HG02943 (cell line): Measurements from ENCODE around the gene PPP3CA.
A peak's percentile ranks its signal among the peaks of the same experiment; 100 is the strongest.

ENCODE experiments used
- ATAC-seq: cut with Tn5 transposase; IDR thresholded peaks from one replicate; pipeline ENCODE4 v1.9.1; 2021; ENCODE audit warnings: mild to moderate bottlenecking, low read depth, moderate library complexity; ENCODE audit not compliant: unreplicated experiment

Gene PPP3CA

DNA sequence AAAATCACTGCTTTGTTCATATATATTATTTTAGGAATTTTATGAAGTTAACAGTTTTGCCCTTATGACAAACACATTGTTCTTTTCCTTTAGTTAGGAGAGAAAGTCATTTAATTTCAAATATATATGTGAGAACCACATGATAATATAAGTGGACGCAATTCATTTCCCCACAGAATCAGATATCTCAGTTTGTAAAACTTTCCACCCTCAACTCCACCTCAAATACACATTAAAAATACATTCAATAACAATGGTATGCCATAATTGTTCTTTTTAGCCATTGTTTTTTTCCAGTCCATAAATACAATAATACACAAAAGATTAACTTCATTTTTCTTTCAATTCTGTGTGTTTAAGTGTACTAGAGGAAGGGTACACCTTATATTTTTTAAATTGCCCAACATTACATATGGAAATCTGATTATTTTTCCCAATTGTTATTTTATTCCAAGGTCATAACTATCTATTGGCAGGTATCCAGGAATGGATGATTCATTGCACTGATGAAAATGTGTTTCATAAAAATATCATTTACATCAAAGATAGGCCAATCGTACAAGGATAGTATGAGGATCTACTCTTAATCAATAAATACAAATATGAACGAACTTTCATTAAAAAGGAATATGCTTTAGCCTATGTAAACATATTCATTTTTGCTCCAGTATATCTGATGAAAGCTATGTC, 125.0 kb downstream of the PPP3CA start:
- no peak for ATAC-seq

DNA sequence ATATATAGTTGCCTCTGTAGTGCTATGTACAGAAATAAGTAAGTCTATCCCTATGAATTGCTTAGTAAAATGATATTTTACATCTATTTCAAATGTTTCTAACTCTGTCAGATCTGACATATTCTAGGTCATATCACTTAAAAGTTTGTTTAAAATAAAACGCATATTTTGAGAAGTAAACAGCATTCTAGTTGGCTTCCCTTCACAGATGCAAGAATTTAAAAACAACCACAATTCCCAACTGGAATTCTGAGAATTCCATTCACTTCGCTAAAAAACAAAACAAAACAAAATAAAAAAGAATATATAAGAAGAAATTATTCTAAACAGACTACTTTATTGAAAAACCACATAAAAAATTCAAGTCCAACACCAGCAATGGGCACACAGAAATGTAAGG, 126.0 kb downstream of the PPP3CA start:
- ATAC-seq = no peak

DNA sequence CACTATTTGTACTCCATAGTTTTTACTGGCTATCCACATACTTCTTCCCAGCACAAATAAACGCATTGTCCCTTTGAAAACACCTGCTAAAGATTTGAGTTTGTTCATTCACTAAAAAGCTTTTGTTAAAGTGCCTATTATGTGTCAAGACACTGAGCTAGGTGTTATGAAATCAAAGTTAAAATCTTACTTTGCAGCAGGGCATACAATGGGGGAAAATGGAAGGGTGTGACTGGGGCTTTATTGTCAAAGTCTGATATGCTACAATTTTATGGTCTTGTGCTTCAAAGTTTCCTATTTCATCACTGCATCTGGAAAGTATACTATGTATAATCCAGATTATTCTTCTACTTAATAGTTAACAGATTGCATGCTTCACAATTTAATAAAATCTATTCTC, 128.4 kb downstream of the PPP3CA start:
- no peak for ATAC-seq

DNA sequence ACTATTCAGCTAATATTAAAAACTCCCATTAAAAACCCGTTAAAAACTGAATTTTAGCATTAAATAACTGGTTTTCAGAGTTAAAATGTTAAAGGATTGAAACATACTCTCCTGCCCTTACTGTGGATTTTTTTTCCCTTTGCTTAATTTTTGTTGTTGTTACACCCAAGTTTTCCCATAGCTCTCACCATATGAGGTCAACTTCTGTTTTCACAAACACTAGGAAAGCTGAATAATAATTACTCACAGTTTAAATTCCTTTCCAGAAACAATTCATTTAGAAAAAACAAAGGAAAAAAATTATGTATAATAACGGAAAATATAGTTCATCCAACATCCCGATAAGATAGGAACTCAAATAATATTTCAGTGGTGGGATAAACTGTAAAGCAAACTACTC, 129.0 kb downstream of the PPP3CA start:
- no peak for ATAC-seq

DNA sequence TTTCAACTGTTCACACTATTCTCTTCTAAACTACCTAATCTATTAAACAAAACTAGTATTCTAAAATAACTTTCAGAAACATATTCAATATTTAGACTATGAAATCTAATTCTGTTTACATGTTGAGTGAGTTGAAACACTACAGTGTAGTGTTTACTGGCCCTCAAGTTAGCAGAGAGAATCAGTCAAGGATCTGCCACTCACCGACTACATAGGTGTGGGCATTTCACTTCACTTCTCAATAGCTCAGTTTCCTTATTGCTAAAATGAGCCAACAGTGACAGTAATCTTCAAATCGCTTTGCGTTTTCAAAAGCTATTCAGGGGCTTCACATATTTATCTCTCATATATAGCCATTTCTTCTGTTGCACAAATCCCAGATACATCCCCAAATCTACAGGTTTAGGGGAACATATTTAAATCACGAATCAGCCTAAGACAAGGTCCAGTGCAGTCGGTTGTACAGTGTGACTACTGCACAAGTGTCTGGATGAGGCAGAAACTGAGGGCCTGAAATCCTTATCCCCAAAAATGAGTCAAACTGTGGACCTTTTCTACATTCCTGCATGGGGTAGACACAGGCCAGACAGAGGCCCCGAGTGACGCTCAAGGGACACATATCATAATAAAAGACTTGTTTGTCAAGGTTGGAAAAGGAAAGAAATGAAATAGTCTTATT, 129.8 kb downstream of the PPP3CA start:
- ATAC-seq = no peak

DNA sequence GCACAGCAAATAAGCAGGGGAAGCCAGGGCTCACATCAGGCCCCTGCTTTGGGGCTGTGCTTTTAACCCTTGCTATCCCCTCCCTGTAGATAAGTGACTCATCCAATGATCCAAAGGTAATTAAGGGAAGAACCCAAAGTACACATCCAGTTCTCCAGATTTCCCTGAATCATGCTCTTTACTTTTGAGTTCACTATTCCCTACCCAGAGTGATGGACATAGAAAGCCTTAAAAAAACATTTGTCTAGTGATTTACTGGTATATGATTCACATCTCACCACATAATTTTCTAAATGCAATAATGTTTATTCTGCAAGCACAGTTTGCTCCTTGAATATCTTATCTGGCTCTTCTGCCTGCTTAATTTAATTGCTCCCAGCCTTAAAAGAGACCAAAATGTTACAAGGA, 136.2 kb downstream of the PPP3CA start:
- ATAC-seq = no peak

DNA sequence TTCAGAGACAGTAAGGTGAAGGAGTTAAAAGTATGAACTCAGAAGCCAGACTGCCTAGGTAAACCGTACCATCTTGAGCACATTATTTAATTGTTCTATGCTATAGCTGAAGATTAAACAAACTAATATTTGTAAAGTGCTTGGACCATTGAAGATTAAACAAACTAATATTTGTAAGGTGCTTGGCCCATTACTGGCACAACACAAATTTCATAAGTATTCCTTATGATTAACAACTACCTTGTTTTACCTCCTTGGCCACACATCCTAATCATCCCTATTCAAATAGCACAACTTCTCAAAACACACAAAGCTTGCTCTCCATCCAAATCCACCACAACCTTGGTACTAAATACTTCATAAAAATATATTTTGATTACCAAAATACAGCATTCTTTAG, 137.0 kb downstream of the PPP3CA start:
- no peak for ATAC-seq

DNA sequence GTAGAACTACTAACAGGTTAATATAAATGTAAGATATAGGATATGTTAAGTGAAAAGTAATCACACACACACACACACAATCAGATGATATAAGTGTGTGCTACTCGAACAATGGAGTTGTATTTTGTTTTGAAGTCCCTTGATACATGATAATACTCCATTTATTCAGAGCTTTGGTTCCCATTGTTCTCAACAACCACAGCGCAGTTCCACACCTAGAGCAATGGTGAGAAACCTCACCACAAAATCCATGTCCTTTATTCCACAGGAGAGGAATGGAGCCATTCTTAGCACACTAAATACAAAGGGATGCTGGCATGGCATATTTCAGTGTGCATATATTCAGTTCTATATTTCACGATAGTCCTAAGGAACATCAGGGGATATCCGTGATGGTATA, 139.2 kb downstream of the PPP3CA start:
- no peak for ATAC-seq

DNA sequence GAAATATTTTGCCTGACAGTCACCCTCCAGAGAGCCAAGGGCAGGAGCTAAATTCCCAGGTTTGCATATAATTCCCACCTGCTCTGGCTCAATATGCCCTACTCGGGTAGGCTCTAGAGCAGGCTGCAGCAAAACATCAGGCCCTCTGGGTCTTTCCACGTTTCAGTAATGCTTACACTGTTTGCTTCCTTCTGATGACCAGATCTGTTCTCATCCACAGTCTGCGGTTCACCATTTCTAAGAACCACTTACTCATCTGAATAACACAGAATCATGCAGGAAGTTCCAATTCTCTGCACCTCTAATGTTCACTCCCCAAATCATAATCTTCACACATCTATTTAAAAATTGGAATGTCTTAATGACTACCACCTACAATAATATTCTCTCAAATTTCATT, 141.4 kb downstream of the PPP3CA start:
- ATAC-seq = peak; percentile 75

DNA sequence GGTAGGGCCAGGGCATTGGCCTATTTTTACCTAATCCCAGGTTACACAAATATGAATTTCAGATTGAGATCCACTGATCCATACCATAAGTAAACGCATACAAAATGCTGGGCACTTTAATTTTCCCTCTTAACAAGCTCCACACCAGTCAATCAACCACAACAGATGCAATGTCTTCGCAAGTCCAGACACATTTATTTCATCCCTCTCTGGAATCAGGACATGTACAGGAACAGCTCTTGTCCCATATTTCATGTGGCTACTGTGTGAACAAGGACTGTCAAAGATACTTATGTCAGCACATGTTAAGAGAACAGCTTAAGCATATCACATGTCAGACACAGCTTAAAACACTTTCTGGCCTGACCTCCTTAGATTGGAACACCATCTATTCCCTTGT, 145.9 kb downstream of the PPP3CA start:
- ATAC-seq = no peak

DNA sequence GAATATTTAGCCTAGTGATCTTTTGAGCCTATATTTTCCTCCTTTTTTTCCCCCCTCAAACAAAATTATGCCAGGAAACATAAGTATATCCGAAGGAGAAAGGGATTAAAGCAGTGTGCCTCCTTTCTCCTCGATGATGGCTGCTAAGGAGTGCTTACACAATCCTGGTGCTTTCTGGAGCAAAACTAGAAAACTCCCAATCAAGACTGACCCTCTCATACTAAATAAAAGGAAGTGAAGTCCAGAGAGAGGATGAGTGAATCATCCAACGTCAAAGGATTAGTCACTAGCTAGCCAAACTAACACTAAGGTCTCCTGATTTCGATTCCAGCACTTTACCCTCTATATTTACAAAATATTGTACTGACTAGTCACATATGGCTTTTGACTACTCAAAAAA, 146.8 kb downstream of the PPP3CA start:
- ATAC-seq = no peak

DNA sequence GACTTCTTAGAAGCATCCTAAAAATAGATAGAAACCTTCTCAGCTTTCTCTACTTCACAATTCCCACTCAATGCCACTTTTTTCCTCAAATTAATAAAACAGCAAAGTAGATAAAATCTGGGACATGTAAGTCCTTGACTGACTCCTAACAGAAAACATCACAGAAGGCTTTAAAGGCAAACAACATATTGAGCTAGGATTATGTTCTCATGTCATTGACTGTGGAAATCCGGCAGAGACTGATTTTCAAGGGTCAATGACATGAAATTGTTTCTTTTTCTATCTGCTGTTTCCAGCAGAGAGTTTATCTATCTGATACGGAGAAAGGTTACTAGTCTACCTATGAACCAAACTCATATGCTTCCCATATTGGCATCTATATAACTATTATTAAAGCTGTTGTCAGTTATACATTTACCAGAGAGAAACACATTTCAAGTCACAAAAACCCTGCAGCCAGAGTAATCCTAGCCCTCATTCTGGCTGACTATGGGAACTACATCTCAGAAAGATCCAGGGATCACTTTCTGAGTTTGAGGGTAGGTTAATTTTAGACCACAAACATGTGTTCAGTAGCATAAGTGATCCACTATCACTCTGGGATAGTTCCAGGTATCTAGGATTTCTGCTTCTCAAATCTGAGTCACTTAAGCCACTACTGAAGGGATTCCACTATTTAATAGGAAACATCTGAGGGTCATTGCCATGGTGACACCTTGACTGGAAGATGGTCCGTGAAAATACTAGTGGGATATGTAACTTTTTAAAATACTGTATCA, 147.6 kb downstream of the PPP3CA start:
- no peak for ATAC-seq

DNA sequence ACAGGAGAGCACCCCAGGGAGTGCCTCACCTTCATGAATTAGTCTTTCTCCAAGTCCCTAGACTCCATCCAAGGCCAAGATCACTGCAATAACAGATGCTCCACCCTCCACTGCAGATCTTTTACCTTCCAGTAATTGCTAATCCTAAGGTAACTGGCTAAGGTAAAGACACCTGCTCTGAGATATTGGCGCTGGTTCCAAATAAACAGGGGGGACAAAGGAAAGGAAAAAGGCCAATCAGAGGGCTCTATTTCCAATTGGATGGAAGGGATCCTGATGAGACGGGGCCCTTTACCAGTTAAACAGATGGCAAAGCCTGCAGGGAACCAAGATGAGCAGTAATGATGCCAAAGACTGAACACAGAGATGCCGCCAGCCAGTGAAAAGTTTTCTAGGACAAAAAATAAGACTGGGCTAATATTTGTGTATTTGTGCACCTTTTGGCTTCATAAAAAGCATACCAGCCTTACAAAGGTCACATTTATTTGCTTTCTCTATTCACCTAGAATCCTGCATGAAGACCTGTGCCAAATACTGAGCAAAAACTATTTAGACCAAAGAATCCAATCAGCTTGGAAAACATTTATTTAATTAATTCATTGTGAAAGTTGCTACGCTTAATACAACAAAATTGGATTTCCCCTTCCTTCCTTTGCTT, 148.5 kb downstream of the PPP3CA start:
- no peak for ATAC-seq

DNA sequence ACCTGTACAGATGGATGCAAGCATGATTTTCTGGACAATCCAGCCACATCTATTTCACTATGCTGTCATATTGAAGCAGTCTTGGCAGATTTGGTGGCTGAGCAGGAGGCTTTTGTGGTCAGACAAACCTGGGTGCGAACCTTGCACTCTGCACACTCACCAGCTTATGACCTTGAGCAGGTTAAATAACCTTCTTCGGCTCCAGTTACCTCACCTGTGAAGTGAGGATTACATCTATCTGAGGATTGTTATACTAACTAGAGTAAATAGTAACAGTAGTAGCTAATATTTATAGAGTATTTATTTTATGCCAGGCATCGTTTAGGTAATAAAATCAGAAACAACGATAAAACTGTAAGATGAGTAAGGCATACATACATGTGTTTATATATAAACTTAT, 150.0 kb downstream of the PPP3CA start:
- ATAC-seq = no peak

DNA sequence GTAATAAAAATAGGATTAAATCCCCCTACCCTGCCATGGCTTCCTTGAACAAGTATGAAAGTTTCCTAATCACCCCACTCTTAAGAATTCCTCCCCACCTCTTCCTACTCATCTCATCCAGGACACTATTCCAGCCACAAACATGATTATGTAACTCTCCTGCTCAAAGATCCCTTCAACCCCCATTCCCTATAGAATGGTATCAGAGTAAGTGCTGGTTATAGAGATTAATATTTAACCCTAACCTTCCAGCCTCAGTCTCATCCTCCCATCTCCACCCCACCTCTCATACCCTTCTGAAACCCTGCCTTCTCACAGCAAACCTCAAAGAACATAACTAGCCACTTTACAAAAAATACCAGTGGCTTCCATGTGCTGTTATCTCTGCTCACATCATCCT, 155.1 kb downstream of the PPP3CA start:
- ATAC-seq = peak; percentile 90

DNA sequence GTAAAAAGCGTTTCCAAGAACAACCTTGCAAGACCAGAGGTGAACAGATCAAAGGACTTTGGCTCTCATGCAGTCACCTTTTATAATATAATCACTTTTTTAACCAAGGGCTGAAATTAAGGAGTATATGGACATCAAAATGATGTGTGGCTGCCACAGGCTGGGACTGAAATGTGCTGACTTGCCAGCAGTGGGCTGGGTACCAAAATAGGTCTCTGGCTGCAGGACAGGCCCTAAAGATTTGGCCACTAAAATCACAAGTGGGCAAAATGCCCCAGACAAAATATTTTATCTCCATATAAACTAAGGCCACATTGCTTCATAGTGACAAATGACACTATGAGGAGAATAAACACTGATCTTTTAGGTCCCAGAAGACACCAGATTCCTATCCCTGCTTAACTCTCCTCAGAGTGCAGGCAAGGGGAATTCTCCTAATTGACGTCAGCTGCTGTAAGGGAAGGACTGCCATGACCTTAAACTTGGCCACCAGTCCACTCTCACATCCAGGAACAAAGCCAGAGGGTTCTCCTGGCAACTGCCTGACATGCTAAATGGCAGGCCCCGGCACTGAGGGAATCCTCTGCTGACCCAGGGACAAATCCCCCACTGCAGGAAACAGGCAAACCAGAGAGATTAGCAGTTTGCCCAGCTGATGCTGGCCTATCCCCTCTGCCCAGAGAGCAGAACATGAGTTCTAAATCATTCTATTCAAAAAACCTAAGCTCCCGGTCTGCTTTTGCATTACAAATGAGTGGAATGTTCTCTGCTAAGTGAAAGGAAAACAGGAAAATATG, 155.8 kb downstream of the PPP3CA start:
- ATAC-seq = no peak

DNA sequence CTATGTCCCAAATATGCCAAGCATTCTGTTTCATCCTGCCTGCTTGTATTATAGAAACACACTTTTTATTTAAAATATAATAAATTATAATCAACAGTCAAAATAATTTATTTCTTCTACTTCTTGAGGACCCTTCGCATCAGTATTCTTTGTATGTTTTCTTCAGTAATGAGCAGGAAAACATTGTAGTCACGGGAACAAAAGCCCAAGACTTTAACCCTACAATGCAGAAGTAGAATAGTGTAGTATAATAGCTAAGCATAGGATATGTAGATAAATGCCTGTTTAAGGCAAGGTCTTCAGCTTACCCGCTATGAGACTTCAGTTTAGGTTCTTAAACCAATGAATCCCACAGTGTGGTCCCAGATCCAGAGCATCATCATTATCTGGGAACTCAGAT, 156.6 kb downstream of the PPP3CA start:
- no peak for ATAC-seq

DNA sequence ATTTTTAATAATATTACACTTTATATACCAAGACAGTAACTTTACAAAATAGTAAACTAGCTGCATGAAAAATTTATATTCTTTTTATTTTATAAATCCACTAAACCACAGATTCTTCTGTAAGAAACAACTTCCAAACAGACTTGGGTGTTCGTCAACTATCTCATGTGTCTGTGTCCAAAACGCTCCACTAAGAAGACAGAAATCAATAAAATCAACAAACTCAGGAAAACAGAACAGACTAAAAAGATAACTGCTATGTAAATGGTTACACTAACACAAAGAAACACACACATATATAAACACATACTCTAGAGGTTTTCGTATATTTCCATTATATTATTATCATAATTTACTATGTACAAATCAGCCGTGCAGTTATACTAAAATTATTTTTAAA, 158.4 kb downstream of the PPP3CA start:
- no peak for ATAC-seq

DNA sequence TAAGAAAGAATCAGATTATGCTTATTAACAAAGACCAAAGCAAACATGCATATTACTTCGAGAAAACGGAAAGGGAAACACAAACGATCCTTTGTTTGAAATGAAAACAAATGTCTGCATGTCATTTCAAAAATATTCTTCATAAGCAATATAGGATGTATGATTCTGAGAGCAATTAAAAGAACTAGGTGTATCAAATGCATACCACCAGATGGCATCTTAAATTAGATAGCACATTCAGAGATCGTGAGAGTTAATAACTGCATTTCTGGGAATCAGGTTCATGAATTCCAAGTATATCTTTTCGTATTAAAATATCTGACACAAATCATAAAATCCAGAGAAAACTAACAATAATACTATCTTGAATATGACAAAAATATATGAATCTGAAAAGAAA, 159.5 kb downstream of the PPP3CA start:
- ATAC-seq = no peak

DNA sequence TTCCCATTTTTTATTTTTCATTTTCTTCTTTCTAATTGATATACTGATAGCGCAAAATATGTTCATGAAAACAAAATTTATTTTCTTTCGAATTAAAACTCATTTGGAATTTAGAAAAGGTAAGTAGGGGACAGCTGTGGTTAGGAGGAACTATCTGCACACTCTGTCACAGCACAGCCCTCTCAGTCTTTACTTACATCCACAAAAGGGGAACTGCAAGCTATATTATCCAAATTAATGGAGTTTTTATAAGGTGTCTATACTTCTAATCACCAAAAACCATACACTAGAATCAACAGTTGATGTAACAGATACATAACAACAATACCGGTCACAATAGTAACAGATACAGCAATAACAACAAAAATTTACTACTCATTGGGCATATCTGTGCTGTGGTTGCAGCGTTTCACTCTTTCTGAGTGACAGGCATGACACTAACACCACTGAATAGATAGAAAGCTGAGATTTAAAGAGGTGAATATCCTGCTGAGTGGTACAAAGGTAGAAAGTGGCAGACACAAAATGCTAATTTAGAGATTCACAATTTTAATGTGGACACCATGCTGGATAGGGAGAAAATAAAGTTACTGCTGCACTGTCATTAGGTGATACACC, 160.7 kb downstream of the PPP3CA start:
- no peak for ATAC-seq
